Activated CD8-positive, alpha-beta T cell treated with anti-CD3 and anti-CD28 coated beads for 36 hours (primary cell): ENCODE measurements around the gene PAQR6. TPM values are rescaled to one million over a fixed set of nuclear protein-coding genes. Genes with fewer than 3 reads are reported as not detected.

Experiments used
- ATAC-seq: fragments of 200-7000 bp; cut with Tn5 transposase; one replicate; pipeline ENCODE4 v1.10.0; 2021; ENCODE audit warnings: mild to moderate bottlenecking, moderate library complexity
- CTCF ChIA-PET: fragments of 350-600 bp; sonication (Branson Sonifier 250); formaldehyde crosslinking; loops from one replicate; lab custom pipeline; 2021; ENCODE audit warnings: antibody characterized with exemption; lab: Charles Lee
- POLR2A ChIA-PET: fragments of 350-600 bp; sonication (Branson Sonifier 250); formaldehyde crosslinking; loops from one replicate; lab custom pipeline; 2021; ENCODE audit warnings: antibody characterized with exemption; lab: Charles Lee
- DNase-seq: peaks from one replicate; pipeline ENCODE4 v3.0.0-alpha.2; 2020
- H3K27ac Mint-ChIP-seq: one replicate; pipeline ENCODE4 v1.8.0; 2021; ENCODE audit warnings: mild to moderate bottlenecking, mixed read lengths
- H3K27me3 Mint-ChIP-seq: one replicate; pipeline ENCODE4 v1.8.0; 2021; ENCODE audit warnings: mixed read lengths
- H3K36me3 Mint-ChIP-seq: one replicate; pipeline ENCODE4 v1.8.0; 2021; ENCODE audit warnings: low read depth, mixed read lengths
- H3K4me1 Mint-ChIP-seq: one replicate; pipeline ENCODE4 v1.8.0; 2021; ENCODE audit warnings: low read depth, mixed read lengths
- H3K4me3 Mint-ChIP-seq: one replicate; pipeline ENCODE4 v1.8.0; 2021; ENCODE audit warnings: mild to moderate bottlenecking, moderate library complexity, mixed read lengths
- H3K9me3 Mint-ChIP-seq: one replicate; pipeline ENCODE4 v1.8.0; 2021; ENCODE audit warnings: mixed read lengths
- intact Hi-C: fragments of 100-400 bp; cut with micrococcal nuclease; formaldehyde crosslinking; loops from one replicate; pipeline ENCODE4 v1.10.0; 2022
- total RNA-seq, 2 experiments: library from RNA; stranded (reverse); gene quantifications; one replicate each; pipeline ENCODE4 v1.2.3, GENCODE V29; 2021
- TF ChIP-seq, protein P1 (sequence below): fragments of 200-600 bp; IDR thresholded peaks from one replicate; pipeline ENCODE4 v1.8.0; 2022; ENCODE audit warnings: antibody characterized with exemption, mild to moderate bottlenecking

Gene PAQR6
- total RNA-seq, 2 experiments from 2014 or later: 4.7 to 5.0 TPM

GRCh38 chr1:156241926-156242325 is 5.9 kb downstream of the PAQR6 start, which contains the start of gene BGLAP:
Gene BGLAP, plus strand, starts transcription at chr1:156242184. Its CDS starts 48 bp downstream, at chr1:156242232.
- Mint-ChIP-seq H3K36me3 (peaks cover 12% of the 10 kb centered on the region), H3K9me3 (no peaks in the 10 kb centered on the region), H3K27me3 (no peaks in the 10 kb centered on the region), H3K27ac (no peak within 1 kb of the TSS), H3K4me1 (peaks cover 17% of the 10 kb centered on the region), H3K4me3 (no peak within 1 kb of the TSS)
- TF ChIP-seq, protein P1, sequence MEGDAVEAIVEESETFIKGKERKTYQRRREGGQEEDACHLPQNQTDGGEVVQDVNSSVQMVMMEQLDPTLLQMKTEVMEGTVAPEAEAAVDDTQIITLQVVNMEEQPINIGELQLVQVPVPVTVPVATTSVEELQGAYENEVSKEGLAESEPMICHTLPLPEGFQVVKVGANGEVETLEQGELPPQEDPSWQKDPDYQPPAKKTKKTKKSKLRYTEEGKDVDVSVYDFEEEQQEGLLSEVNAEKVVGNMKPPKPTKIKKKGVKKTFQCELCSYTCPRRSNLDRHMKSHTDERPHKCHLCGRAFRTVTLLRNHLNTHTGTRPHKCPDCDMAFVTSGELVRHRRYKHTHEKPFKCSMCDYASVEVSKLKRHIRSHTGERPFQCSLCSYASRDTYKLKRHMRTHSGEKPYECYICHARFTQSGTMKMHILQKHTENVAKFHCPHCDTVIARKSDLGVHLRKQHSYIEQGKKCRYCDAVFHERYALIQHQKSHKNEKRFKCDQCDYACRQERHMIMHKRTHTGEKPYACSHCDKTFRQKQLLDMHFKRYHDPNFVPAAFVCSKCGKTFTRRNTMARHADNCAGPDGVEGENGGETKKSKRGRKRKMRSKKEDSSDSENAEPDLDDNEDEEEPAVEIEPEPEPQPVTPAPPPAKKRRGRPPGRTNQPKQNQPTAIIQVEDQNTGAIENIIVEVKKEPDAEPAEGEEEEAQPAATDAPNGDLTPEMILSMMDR: no peak
- CTCF ChIA-PET: interaction anchor here (0.8 to 1.6 kb wide), 3 partner anchors 9 to 96 kb away, joined by 3 to 4 read pairs (median 4); no protein-coding TSS in a partner anchor
- no peak for DNase-seq
- POLR2A ChIA-PET: interaction anchor here (1.0 to 1.1 kb wide), 2 partner anchors 9 to 15 kb away, joined by 3 read pairs; no protein-coding TSS in a partner anchor
- no peak for ATAC-seq
- intact Hi-C loops: no loop called here

DNA sequence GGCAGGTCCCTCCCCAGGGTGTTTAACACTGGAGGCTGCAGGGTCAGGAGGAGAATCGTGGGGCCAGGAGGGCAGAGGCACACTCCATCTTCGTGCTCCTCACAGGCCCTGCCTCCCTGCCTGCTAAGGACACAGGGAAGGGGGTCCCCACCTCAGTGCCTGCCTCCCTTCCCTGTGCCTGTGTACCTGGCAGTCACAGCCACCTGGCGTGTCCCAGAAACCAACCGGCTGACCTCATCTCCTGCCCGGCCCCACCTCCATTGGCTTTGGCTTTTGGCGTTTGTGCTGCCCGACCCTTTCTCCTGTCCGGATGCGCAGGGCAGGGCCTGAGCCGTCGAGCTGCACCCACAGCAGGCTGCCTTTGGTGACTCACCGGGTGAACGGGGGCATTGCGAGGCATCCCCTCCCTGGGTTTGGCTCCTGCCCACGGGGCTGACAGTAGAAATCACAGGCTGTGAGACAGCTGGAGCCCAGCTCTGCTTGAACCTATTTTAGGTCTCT is 6.5 kb downstream of the PAQR6 start:
- DNase-seq: no peak
- POLR2A ChIA-PET: interaction anchor here (0.6 to 1.1 kb wide), 4 partner anchors 10 to 78 kb away, joined by 3 to 4 read pairs (median 3); no protein-coding TSS in a partner anchor
- H3K4me3 Mint-ChIP-seq: no peak overlapping the region
- no peak overlapping the region for H3K27ac Mint-ChIP-seq
- no peaks in the 10 kb centered on the region for H3K27me3 Mint-ChIP-seq
- peaks cover 13% of the 10 kb centered on the region for H3K36me3 Mint-ChIP-seq
- H3K4me1 Mint-ChIP-seq: peaks cover 15% of the 10 kb centered on the region
- intact Hi-C loops: no loop called here
- CTCF ChIA-PET: interaction anchor here (0.8 to 1.6 kb wide), 3 partner anchors 9 to 96 kb away, joined by 3 to 4 read pairs (median 4); no protein-coding TSS in a partner anchor
- no peaks in the 10 kb centered on the region for H3K9me3 Mint-ChIP-seq
- TF ChIP-seq, protein P1: no peak
- no peak for ATAC-seq

- H3K4me1 Mint-ChIP-seq: peaks cover 3% of the 10 kb centered on the region
- no peaks in the 10 kb centered on the region for H3K27me3 Mint-ChIP-seq
- H3K27ac Mint-ChIP-seq: no peak overlapping the region
- intact Hi-C loops: no loop called here
- H3K36me3 Mint-ChIP-seq: peaks cover 29% of the 10 kb centered on the region
- ATAC-seq (no peak), DNase-seq (no peak)
- TF ChIP-seq, protein P1: no peak
- ChIA-PET CTCF (interaction anchor here (0.8 to 1.7 kb wide), 3 partner anchors 13 to 109 kb away, joined by 3 to 4 read pairs (median 3); no protein-coding TSS in a partner anchor), POLR2A (interaction anchor here (1.1 kb wide), 2 partner anchors 8 to 11 kb away, joined by 3 read pairs; no protein-coding TSS in a partner anchor)
- no peak overlapping the region for H3K4me3 Mint-ChIP-seq
- H3K9me3 Mint-ChIP-seq: no peaks in the 10 kb centered on the region
Measured at GRCh38 chr1:156238248-156238647, 9.6 kb downstream of the PAQR6 start.

DNA sequence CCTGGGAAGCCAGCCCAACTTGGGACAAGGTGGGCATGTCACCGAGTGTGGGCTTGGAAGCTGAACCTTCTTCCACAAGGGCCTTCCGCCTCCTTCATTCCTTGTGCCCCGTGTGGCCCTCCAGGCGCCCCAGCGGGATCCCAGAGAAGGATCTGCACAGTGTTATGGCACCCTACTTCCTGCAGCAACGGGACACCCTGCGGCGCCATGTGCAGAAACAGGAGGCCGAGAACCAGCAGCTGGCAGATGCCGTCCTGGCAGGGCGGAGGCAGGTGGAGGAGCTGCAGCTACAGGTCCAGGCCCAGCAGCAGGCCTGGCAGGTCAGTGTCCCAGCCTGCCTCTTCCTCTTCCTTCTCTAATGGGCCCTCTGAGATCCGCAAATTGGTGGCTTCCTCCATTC is 11.7 kb downstream of the PAQR6 start:
- Mint-ChIP-seq H3K4me3 (no peak overlapping the region), H3K27me3 (no peaks in the 10 kb centered on the region), H3K4me1 (peaks cover 3% of the 10 kb centered on the region), H3K36me3 (peaks cover 30% of the 10 kb centered on the region), H3K9me3 (no peaks in the 10 kb centered on the region), H3K27ac (no peak overlapping the region)
- ATAC-seq (no peak), DNase-seq (no peak)
- ChIA-PET POLR2A (interaction anchor here (0.8 to 1.2 kb wide), 2 partner anchors 10 to 114 kb away, joined by 3 read pairs; no protein-coding TSS in a partner anchor), CTCF (no interaction called here)
- intact Hi-C loops: no loop called here
- TF ChIP-seq, protein P1: no peak
